GM08714 (cell line): Measurements from ENCODE around the gene ELMOD3.
A peak's percentile ranks its signal among the peaks of the same experiment; 100 is the strongest.
"Not testable (repeated sequence)": the region's sequence is repeated elsewhere in the genome, so short reads cannot be mapped to it uniquely, and the experiment has no call there.

Source experiments
- H3K4me3 ChIP-seq: fragments of 200-500 bp; sonication (Bioruptor generic); 2 replicates; pipeline ENCODE4 v1.5.1; 2014; ENCODE audit warnings: mild to moderate bottlenecking, low read length, inconsistent platforms
- ZNF274 ChIP-seq: IDR thresholded peaks from 2 replicates; pipeline ENCODE4 v1.6.1; 2012; ENCODE audit warnings: mild to moderate bottlenecking, low read depth, low read length

ELMOD3 gene

GRCh38 chr2:85438201-85439024 lies 83.8 kb downstream of the ELMOD3 start:
- no peak for TF ChIP-seq ZNF274

GRCh38 chr2:85439025-85439472 lies 84.5 kb downstream of the ELMOD3 start:
- no peak overlapping the region for H3K4me3 ChIP-seq
- no peak for TF ChIP-seq ZNF274

More at GRCh38 chr2:85438201-85439024, 83.8 kb downstream of the ELMOD3 start:
- peak overlapping the region; percentile 15; the same call in 1 of the 2 replicates for H3K4me3 ChIP-seq

GRCh38 chr2:85439569-85439968 lies 85.0 kb downstream of the ELMOD3 start:
- not testable (repeated sequence) for H3K4me3 ChIP-seq

GRCh38 chr2:85439986-85440385 lies 85.4 kb downstream of the ELMOD3 start:
- no peak for TF ChIP-seq ZNF274
- no peak overlapping the region for H3K4me3 ChIP-seq

- no peak for TF ChIP-seq ZNF274
- H3K4me3 ChIP-seq, result no peak overlapping the region
Measured at GRCh38 chr2:85440729-85441128, 86.2 kb downstream of the ELMOD3 start.
